Upper lobe of left lung (tissue), 6 donors: ENCODE data around the gene EML4. TPM values are rescaled to one million over a fixed set of nuclear protein-coding genes. Genes with fewer than 3 reads are reported as not detected.
A peak's percentile ranks its signal among the peaks of the same experiment; 100 is the strongest.

Experiments used
- ATAC-seq, 2 donors: fragments of 200-7000 bp; cut with Tn5 transposase; one replicate each; pipeline ENCODE4 v1.9.1; 2022; ENCODE audit warnings: mild to moderate bottlenecking in 2 of 2, moderate library complexity in 2 of 2; ENCODE audit not compliant: low FRiP score in 2 of 2
- DNase-seq, 2 donors: peaks; one replicate each; pipeline ENCODE4 v3.0.0-alpha.2; 2019 to 2020
- H3K27ac ChIP-seq, 4 donors: fragments of 200-600 bp; sonication (generic); one replicate each; pipeline ENCODE4 v1.5.1; 2016 to 2019
- H3K27me3 ChIP-seq, 4 donors: fragments of 200-600 bp; sonication (generic); one replicate each; pipeline ENCODE4 v1.5.1; 2017 to 2019
- H3K36me3 ChIP-seq, 4 donors: fragments of 200-600 bp; sonication (generic); one replicate each; pipeline ENCODE4 v1.5.1; 2016 to 2019
- H3K4me1 ChIP-seq, 4 donors: fragments of 200-600 bp; sonication (generic); one replicate each; pipeline ENCODE4 v1.5.1; 2018 to 2019
- H3K4me3 ChIP-seq, 4 donors: fragments of 200-600 bp; sonication (generic); one replicate each; pipeline ENCODE4 v1.5.1; 2017 to 2019; ENCODE audit warnings: mild to moderate bottlenecking in 2 of 4, moderate library complexity in 1 of 4
- H3K9me3 ChIP-seq, 4 donors: fragments of 200-600 bp; sonication (generic); one replicate each; pipeline ENCODE4 v1.5.1; 2018 to 2019
- CTCF ChIP-seq, 6 experiments: fragments of 450-650 bp in 4 of 6; fragments of 200-600 bp in 2 of 6; sonication (generic) in 2 of 6; IDR thresholded peaks; one replicate each; pipeline ENCODE4 v1.5.1; 2016 to 2019; ENCODE audit warnings: antibody characterized with exemption in 6 of 6
- EP300 ChIP-seq, 4 donors: sonication (generic); formaldehyde crosslinking; IDR thresholded peaks; one replicate each; pipeline ENCODE4 v1.5.1; 2017; ENCODE audit warnings: antibody characterized with exemption in 4 of 4, control low read depth in 2 of 4
- POLR2A ChIP-seq, 4 donors: fragments of 450-650 bp; IDR thresholded peaks; one replicate each; pipeline ENCODE4 v1.5.1; 2016 to 2017; ENCODE audit warnings: antibody characterized with exemption in 4 of 4, mild to moderate bottlenecking in 2 of 4
- POLR2AphosphoS5 ChIP-seq, 2 donors: sonication (generic); formaldehyde crosslinking; IDR thresholded peaks; one replicate each; pipeline ENCODE4 v1.5.1; 2017; ENCODE audit warnings: antibody characterized with exemption in 2 of 2
- WGBS, 2 donors: methylation state at CpG; one replicate each; pipeline ENCODE4 v1.1.5; 2017 to 2018; 5-methylcytosine and 5-hydroxymethylcytosine counted together
- total RNA-seq, 6 donors: library from RNA; depleted of rRNA in 4 of 6; stranded (reverse); fragments of >200 nt in 4 of 6; gene quantifications; one replicate each; pipeline versions ENCODE4 v1.1.0 to v1.2.1, GENCODE V29; 2016 to 2021
- donor health status: DM: no; HTN: no; CAD: no; lungs with moderate emphysema.
- donor health status: DM: no; HTN: yes; CAD: no; lungs with severe emphysema.

EML4 gene
- total RNA-seq, 6 donors from 2014 or later = 42.7 to 96.9 (median 62.0) TPM

GRCh38 chr2:42196403-42197267, 27.5 kb downstream of the EML4 start:
- H3K36me3 ChIP-seq = no peaks in the 10 kb centered on the region
- peak overlapping the region in 1 of 4 donors; percentile 18 for H3K27ac ChIP-seq
- H3K4me3 ChIP-seq = no peak overlapping the region
- H3K4me1 ChIP-seq = peaks cover 27 to 38% (median 31%) of the 10 kb centered on the region in 4 donors
- H3K27me3 ChIP-seq = no peaks in the 10 kb centered on the region
- TF ChIP-seq POLR2AphosphoS5 (IDR thresholded peaks at IDR 0.05) (no peak), CTCF (IDR thresholded peaks at IDR 0.05) (peak in 5 of 6 experiments; percentile 21 to 67 (median 26))
- ATAC-seq (peak; percentile 71 to 82), DNase-seq (peak in 1 of 2 donors; percentile 53)
- no peaks in the 10 kb centered on the region for H3K9me3 ChIP-seq
- 78 to 86% methylated on average over 9 of the region's 9 CpGs for WGBS, 2 donors

DNA sequence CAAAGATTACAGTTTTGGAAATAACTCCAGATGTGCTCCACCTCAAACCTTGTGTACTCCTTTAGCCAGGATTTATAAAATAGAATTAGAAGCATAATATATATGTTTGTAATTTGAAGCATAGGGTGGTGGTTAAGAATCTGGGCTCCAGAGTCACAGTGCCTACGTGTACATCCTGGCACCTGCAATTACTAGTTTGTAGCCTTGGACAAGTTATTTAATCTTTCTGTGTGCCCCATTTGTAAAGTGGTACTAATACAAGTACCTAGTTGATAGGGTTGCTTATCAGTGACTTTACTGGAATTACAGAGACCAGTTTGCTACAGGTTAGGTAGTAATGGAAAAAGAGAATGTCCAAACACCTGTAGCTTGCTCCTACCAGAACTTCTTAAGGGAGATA, 28.6 kb downstream of the EML4 start:
- TF ChIP-seq POLR2AphosphoS5 (IDR thresholded peaks at IDR 0.05) = no peak

GRCh38 chr2:42198466-42198865, 29.3 kb downstream of the EML4 start:
- Histone ChIP-seq H3K9me3 (no peaks in the 10 kb centered on the region), H3K4me1 (peaks cover 18 to 33% (median 30%) of the 10 kb centered on the region in 4 donors), H3K27ac (no peak overlapping the region), H3K27me3 (no peaks in the 10 kb centered on the region), H3K4me3 (no peak overlapping the region), H3K36me3 (no peaks in the 10 kb centered on the region)
- no peak for DNase-seq
- no peak for TF ChIP-seq POLR2AphosphoS5 (IDR thresholded peaks at IDR 0.05)
- TF ChIP-seq CTCF (IDR thresholded peaks at IDR 0.05) = no peak
- no peak for TF ChIP-seq POLR2A (IDR thresholded peaks at IDR 0.05)
- no peak for TF ChIP-seq EP300 (IDR thresholded peaks at IDR 0.05)
- no peak for ATAC-seq

More for the DNA sequence above, 28.6 kb downstream of the EML4 start:
- peaks cover 25 to 38% (median 31%) of the 10 kb centered on the region in 4 donors for H3K4me1 ChIP-seq
- no peak overlapping the region for H3K27ac ChIP-seq
- WGBS, 2 donors = 57 to 97% methylated on average over 1 of the region's 1 CpG
- DNase-seq (no peak), ATAC-seq (no peak)
- no peak overlapping the region for H3K4me3 ChIP-seq
- no peaks in the 10 kb centered on the region for H3K9me3 ChIP-seq
- H3K36me3 ChIP-seq = no peaks in the 10 kb centered on the region
- no peaks in the 10 kb centered on the region for H3K27me3 ChIP-seq

DNA sequence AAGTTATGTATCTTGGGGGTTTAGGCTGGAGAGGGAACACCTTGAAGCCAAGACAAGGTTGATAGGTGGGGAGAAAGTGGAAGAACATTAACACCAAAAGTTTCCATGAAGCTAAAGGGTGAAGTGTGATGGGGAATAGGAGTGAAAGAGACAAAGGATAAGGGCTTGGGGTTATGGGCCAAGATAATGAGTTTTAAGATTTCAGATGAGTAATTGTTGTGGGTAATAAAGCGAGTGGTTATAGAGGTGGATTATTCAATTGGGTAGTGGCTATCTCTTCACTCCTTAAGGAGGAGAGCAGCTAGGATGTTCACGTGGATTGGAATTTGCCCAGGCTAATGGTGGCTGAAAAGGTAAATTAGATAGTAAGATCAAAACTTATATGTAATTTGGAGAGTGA, 29.8 kb downstream of the EML4 start:
- DNase-seq (no peak), ATAC-seq (no peak)
- Histone ChIP-seq H3K4me3 (no peak overlapping the region), H3K9me3 (no peaks in the 10 kb centered on the region), H3K4me1 (peaks cover 14 to 28% (median 25%) of the 10 kb centered on the region in 4 donors), H3K27me3 (no peaks in the 10 kb centered on the region), H3K36me3 (no peaks in the 10 kb centered on the region), H3K27ac (no peak overlapping the region)
- TF ChIP-seq EP300 (IDR thresholded peaks at IDR 0.05) (no peak), CTCF (IDR thresholded peaks at IDR 0.05) (no peak), POLR2AphosphoS5 (IDR thresholded peaks at IDR 0.05) (no peak), POLR2A (IDR thresholded peaks at IDR 0.05) (no peak)
- 91 to 93% methylated on average over 2 of the region's 2 CpGs for WGBS, 2 donors

- 91 to 92% methylated on average over 5 of the region's 5 CpGs for WGBS, 2 donors
- no peak overlapping the region for H3K27ac ChIP-seq
- peaks cover 14 to 27% (median 21%) of the 10 kb centered on the region in 4 donors for H3K4me1 ChIP-seq
- no peaks in the 10 kb centered on the region for H3K36me3 ChIP-seq
- DNase-seq (no peak), ATAC-seq (no peak)
- H3K4me3 ChIP-seq = no peak overlapping the region
- no peaks in the 10 kb centered on the region for H3K9me3 ChIP-seq
- H3K27me3 ChIP-seq = no peaks in the 10 kb centered on the region
- TF ChIP-seq EP300 (IDR thresholded peaks at IDR 0.05) (no peak), POLR2A (IDR thresholded peaks at IDR 0.05) (no peak), CTCF (IDR thresholded peaks at IDR 0.05) (no peak), POLR2AphosphoS5 (IDR thresholded peaks at IDR 0.05) (no peak)
These were observed 30.5 kb downstream of the EML4 start for GRCh38 chr2:42199626-42200025.
